Measurements from ENCODE around the gene TFPT. TPM values are rescaled to one million over a fixed set of nuclear protein-coding genes. Genes with fewer than 3 reads are reported as not detected.

The TFPT gene
- total and polyA plus RNA-seq, 2 donors (not counting 3 experiments of a cell fraction or from before 2014, with no cell fraction given): 28.3 to 32.1 TPM

DNA sequence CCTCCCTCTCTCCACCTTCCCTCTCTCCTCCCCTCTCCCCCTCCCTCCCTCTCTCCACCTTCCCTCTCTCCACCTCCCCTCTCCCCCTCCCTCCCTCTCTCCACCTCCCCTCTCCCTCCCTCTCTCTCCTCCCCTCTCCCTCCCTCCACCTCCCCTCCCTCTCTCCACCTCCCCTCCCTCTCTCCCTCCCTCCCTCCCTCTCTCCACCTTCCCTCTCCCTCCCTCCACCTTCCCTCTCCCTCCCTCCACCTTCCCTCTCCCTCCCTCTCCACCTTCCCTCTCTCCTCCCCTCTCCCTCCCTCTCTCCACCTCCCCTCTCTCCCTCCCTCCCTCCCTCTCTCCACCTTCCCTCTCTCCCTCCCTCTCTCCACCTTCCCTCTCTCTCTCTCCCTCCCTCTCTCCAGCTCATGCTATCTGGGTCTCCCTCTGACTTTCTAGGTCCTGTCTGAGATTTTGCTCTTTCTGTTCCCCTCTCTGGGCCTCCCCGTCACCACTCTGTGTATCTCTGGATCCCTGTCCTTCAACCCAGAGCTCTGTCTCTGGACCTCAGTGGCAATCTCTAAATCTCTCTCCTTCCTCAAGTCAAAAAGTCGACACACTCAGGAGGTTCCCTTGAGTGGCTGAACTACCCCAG lies 18.6 kb upstream of the TFPT start:
- intact Hi-C loops (cut with micrococcal nuclease) (no loop called here), dilution Hi-C loops (cut with MboI; ENCODE audit: extremely low pct_ligation_motif_present, low sequenced_read_pairs) (no loop called here)
- peaks cover 17% of the 10 kb centered on the region for H3K4me1 ChIP-seq (ENCODE audit: control insufficient read depth, extremely low read depth, insufficient read depth, low read length)
- TF ChIP-seq, protein P1, sequence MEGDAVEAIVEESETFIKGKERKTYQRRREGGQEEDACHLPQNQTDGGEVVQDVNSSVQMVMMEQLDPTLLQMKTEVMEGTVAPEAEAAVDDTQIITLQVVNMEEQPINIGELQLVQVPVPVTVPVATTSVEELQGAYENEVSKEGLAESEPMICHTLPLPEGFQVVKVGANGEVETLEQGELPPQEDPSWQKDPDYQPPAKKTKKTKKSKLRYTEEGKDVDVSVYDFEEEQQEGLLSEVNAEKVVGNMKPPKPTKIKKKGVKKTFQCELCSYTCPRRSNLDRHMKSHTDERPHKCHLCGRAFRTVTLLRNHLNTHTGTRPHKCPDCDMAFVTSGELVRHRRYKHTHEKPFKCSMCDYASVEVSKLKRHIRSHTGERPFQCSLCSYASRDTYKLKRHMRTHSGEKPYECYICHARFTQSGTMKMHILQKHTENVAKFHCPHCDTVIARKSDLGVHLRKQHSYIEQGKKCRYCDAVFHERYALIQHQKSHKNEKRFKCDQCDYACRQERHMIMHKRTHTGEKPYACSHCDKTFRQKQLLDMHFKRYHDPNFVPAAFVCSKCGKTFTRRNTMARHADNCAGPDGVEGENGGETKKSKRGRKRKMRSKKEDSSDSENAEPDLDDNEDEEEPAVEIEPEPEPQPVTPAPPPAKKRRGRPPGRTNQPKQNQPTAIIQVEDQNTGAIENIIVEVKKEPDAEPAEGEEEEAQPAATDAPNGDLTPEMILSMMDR (IDR thresholded peaks at IDR 0.05; ENCODE audit: extremely low read depth in 1 of 2, insufficient read depth in 1 of 2, low read depth in 1 of 2, low read length in 2 of 2): no peak
- TF ChIP-seq JUN (IDR thresholded peaks at IDR 0.05; ENCODE audit: borderline replicate concordance, insufficient read depth, insufficient read length, low read depth): no peak
- no peak for TF ChIP-seq MYC (IDR thresholded peaks at IDR 0.05; ENCODE audit: low read depth, low read length)
- TF ChIP-seq EZH2 (IDR thresholded peaks at IDR 0.05; ENCODE audit: borderline replicate concordance, low read depth, low read length, severe bottlenecking): no peak
- TF ChIP-seq POLR2A (IDR thresholded peaks at IDR 0.05; ENCODE audit: low read depth, low read length): no peak
- TF ChIP-seq GATA2 (IDR thresholded peaks at IDR 0.05; ENCODE audit: insufficient read depth, insufficient read length, low read depth, low read length): no peak
- TF ChIP-seq FOS (IDR thresholded peaks at IDR 0.05; ENCODE audit: borderline replicate concordance, insufficient read depth, low read length): no peak
- no peak for TF ChIP-seq MAX (IDR thresholded peaks at IDR 0.05; ENCODE audit: insufficient read depth, insufficient read length)
- TF ChIP-seq POLR2AphosphoS5 (IDR thresholded peaks at IDR 0.05; ENCODE audit: insufficient read depth, low read depth, low read length): no peak
- ChIA-PET CTCF (no interaction called here), POLR2A (no interaction called here)
- H4K20me1 ChIP-seq (replicated peaks; ENCODE audit: control insufficient read depth, extremely low read depth, insufficient read depth, low read length): no peaks in the 10 kb centered on the region
- H3K9me3 ChIP-seq (replicated peaks; ENCODE audit: control insufficient read depth, insufficient read depth, low read length): no peaks in the 10 kb centered on the region
- no peak overlapping the region for H3K4me2 ChIP-seq (ENCODE audit: insufficient read depth, low read length)
- peaks cover 13% of the 10 kb centered on the region for H3K79me2 ChIP-seq (ENCODE audit: control insufficient read depth, insufficient read depth, low read length)
- no peak overlapping the region for H3K4me3 ChIP-seq (replicated peaks in 1 of 3; ENCODE audit: insufficient read depth in 1 of 3, low read depth in 1 of 3, low read length in 3 of 3)
- H3K9ac ChIP-seq (replicated peaks; ENCODE audit: extremely low read depth, insufficient read depth, low read length): no peak overlapping the region
- peaks cover 6 to 13% of the 10 kb centered on the region in 2 experiments for H3K36me3 ChIP-seq (ENCODE audit: control insufficient read depth in 2 of 2, extremely low read depth in 1 of 2, insufficient read depth in 2 of 2, low read length in 2 of 2)
- DNase-seq (ENCODE audit: low read depth, low spot score) (no peak), FAIRE-seq (no peak)
- H3K27me3 ChIP-seq (ENCODE audit: control insufficient read depth in 2 of 2, insufficient read depth in 2 of 2, low read length in 2 of 2): no peaks in the 10 kb centered on the region
- no peak overlapping the region for H3K27ac ChIP-seq (ENCODE audit: insufficient read depth, low read depth, low read length)
- no peak overlapping the region for H2AFZ ChIP-seq (ENCODE audit: low read depth, low read length)
- no TSS peak for BruUV-seq (replicated peaks)
- no peaks in the 10 kb centered on the region for H3K9me1 ChIP-seq (replicated peaks; ENCODE audit: control insufficient read depth, extremely low read depth, insufficient read depth, low read length)

All from endothelial cell of umbilical vein (primary cell).